Stomach (tissue), 9 donors: ENCODE results near the gene PSMB7. TPM values are rescaled to one million over a fixed set of nuclear protein-coding genes. Genes with fewer than 3 reads are reported as not detected.

ENCODE experiments used
- DNase-seq, 2 donors: peaks; one replicate each; pipeline versions ENCODE4 v3.0.0 to v3.0.0-alpha.2; 2013 to 2019
- H3K27ac ChIP-seq, 5 donors: fragments of 200-600 bp in 4 of 5; sonication (generic) in 4 of 5; one replicate each; pipeline ENCODE4 v1.5.1; 2013 to 2019; ENCODE audit warnings: mild to moderate bottlenecking in 1 of 5, moderate library complexity in 1 of 5
- H3K27me3 ChIP-seq, 3 donors: fragments of 200-600 bp; sonication (generic); one replicate each; pipeline ENCODE4 v1.5.1; 2017 to 2019; ENCODE audit warnings: mixed run types in 1 of 3
- H3K36me3 ChIP-seq, 4 donors: fragments of 200-600 bp; sonication (generic); 1 replicate in 3 of 4; 2 replicates in 1 of 4; pipeline ENCODE4 v1.5.1; 2016 to 2019
- H3K4me1 ChIP-seq, 4 donors: fragments of 200-600 bp; sonication (generic); one replicate each; pipeline ENCODE4 v1.5.1; 2016 to 2019
- H3K4me3 ChIP-seq, 4 donors: fragments of 200-600 bp; sonication (generic) in 3 of 4; one replicate each; pipeline ENCODE4 v1.5.1; 2016 to 2019; ENCODE audit warnings: mild to moderate bottlenecking in 1 of 4
- H3K9me3 ChIP-seq, 4 donors: fragments of 200-600 bp; sonication (generic); one replicate each; pipeline ENCODE4 v1.5.1; 2016 to 2019
- CTCF ChIP-seq, 7 experiments: fragments of 450-650 bp in 4 of 7; fragments of 200-600 bp in 3 of 7; sonication (generic) in 3 of 7; IDR thresholded peaks; one replicate each; pipeline ENCODE4 v1.5.1; 2016 to 2019; ENCODE audit warnings: antibody characterized with exemption in 7 of 7, control low read depth in 2 of 7, mild to moderate bottlenecking in 1 of 7
- EP300 ChIP-seq: sonication (generic); formaldehyde crosslinking; IDR thresholded peaks from one replicate; pipeline ENCODE4 v1.6.1; 2017; ENCODE audit warnings: antibody characterized with exemption
- POLR2A ChIP-seq, 4 donors: fragments of 450-650 bp; IDR thresholded peaks; one replicate each; pipeline ENCODE4 v1.6.1; 2016; ENCODE audit warnings: antibody characterized with exemption in 4 of 4, control low read depth in 2 of 4, mild to moderate bottlenecking in 1 of 4, moderate library complexity in 1 of 4
- POLR2AphosphoS5 ChIP-seq, 3 donors: sonication (generic); formaldehyde crosslinking; IDR thresholded peaks; one replicate each; pipeline ENCODE4 v1.6.1; 2016; ENCODE audit warnings: antibody characterized with exemption in 3 of 3
- WGBS, 5 donors: extraction: QIAGEN DNeasy Blood & Tissue Kit in 3 of 5; methylation state at CpG; one replicate each; pipeline versions ENCODE4 v1.1.5 to v1.1.7; 2013 to 2018; 5-methylcytosine and 5-hydroxymethylcytosine counted together
- intact Hi-C: fragments of 100-400 bp; cut with DNase I; formaldehyde crosslinking; loops from one replicate; pipeline ENCODE4 v1.15.1; 2023; ENCODE audit warnings: low total_unique reads
- polyA plus RNA-seq, 3 donors: library from polyadenylated mRNA; stranded (reverse); fragments of 200-250 nt; gene quantifications; one replicate each; pipeline ENCODE4 v1.2.3, GENCODE V29; 2013
- total RNA-seq, 5 donors: library from RNA; depleted of rRNA; stranded (reverse); fragments of >200 nt; gene quantifications; one replicate each; pipeline versions ENCODE4 v1.1.0 to v1.2.3, GENCODE V29; 2014 to 2016
- donor health status: healthy with polysubstance abuse.
- donor health status: Bipolar disorder and iron deficiency.
- donor health status: healthy.

PSMB7 gene
- total and polyA plus RNA-seq, 8 donors = 4.9 to 213 (median 118) TPM

DNA sequence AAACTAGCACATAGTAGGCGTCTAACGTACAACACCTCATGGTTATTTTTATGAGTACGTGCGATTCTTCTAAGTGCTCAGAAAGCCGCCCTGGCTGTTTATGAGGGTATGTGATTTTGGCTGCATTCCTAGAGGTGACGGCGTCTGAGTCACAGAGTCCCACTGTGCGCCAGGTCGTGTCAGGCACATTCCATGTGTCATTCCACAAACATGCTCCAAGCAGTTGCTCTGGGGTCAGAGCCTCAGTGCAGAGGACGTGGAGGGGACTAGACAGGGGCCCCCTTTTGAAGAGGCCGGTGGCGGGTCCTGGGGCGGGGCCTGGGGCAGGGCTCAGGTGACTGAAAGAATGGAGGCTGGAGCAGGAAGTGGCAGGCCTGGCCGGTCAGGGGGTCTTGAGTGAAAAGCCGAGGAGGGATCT lies 105.6 kb downstream of the PSMB7 start:
- H3K4me3 ChIP-seq = no peak overlapping the region
- WGBS, 5 donors = 71 to 85% (median 82%) methylated on average over 13 to 15 of the region's 15 CpGs
- peaks cover 9 to 86% (median 53%) of the 10 kb centered on the region in 4 donors for H3K36me3 ChIP-seq
- no peak for DNase-seq
- H3K27ac ChIP-seq = peak overlapping the region in 3 of 5 donors; percentile 7 to 58 (median 46)
- intact Hi-C loops = no loop called here
- no peaks in the 10 kb centered on the region for H3K27me3 ChIP-seq
- no peaks in the 10 kb centered on the region for H3K9me3 ChIP-seq
- peak in 2 of 3 donors; percentile 21 to 62 for TF ChIP-seq POLR2AphosphoS5 (IDR thresholded peaks at IDR 0.05)
- no peak for TF ChIP-seq CTCF (IDR thresholded peaks at IDR 0.05)
- TF ChIP-seq POLR2A (IDR thresholded peaks at IDR 0.05) = no peak
- H3K4me1 ChIP-seq = peaks cover 0 to 24% (median 0%) of the 10 kb centered on the region in 4 donors

- DNase-seq = no peak
- H3K27ac ChIP-seq = peak overlapping the region in 3 of 5 donors; percentile 27 to 58 (median 34)
- H3K36me3 ChIP-seq = peaks cover 8 to 86% (median 53%) of the 10 kb centered on the region in 4 donors
- H3K9me3 ChIP-seq = no peaks in the 10 kb centered on the region
- WGBS, 5 donors = 93 to 96% (median 94%) methylated on average over 14 to 21 of the region's 21 CpGs
- no peaks in the 10 kb centered on the region for H3K27me3 ChIP-seq
- TF ChIP-seq EP300 = no peak
- TF ChIP-seq POLR2AphosphoS5 (IDR thresholded peaks at IDR 0.05) = no peak
- no peak for TF ChIP-seq POLR2A (IDR thresholded peaks at IDR 0.05)
- no peak for TF ChIP-seq CTCF (IDR thresholded peaks at IDR 0.05)
- peaks cover 0 to 24% (median 0%) of the 10 kb centered on the region in 4 donors for H3K4me1 ChIP-seq
- intact Hi-C loops = no loop called here
- no peak overlapping the region for H3K4me3 ChIP-seq
Observed at GRCh38 chr9:124308606-124309491, 106.4 kb downstream of the PSMB7 start.

DNA sequence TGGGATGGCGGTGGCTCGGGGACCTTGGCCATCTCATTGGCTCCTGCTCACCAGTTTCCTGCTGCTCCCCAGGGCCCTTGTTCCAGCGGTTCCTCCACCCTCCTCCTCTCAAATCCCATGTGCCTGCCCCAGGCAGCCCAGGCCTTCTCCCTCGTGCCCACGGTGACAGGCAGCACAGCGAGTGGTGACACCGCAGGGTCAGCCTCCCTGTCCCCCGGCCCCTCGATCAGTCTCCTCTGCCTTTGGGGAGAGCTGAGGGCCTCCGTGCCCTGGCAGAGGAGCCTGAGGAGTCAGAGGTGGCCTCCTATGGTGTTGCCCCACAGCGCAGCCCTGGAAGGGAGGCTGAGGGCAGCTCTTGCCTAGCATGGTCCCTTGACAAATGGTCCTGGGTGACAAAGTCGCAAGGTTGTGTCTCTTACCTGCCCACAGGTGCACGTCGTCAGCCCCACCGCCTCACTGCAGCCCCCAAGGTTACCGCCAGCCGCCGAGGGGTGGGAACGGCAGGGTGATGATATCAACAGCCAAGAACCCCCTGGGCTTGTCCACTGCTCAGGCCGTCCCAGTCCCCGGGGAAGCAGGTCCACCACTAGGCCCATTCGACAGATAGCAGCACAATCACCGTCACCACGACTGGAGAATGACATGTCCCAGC lies 107.7 kb downstream of the PSMB7 start:
- H3K27ac ChIP-seq = peak overlapping the region in 2 of 5 donors; percentile 9 to 20
- no peaks in the 10 kb centered on the region for H3K9me3 ChIP-seq
- TF ChIP-seq EP300 = no peak
- no peak for TF ChIP-seq POLR2AphosphoS5 (IDR thresholded peaks at IDR 0.05)
- TF ChIP-seq CTCF (IDR thresholded peaks at IDR 0.05) = no peak
- peaks cover 0 to 24% (median 0%) of the 10 kb centered on the region in 4 donors for H3K4me1 ChIP-seq
- 89 to 92% (median 89%) methylated on average over 18 to 24 of the region's 24 CpGs for WGBS, 5 donors
- DNase-seq = no peak
- no peak overlapping the region for H3K4me3 ChIP-seq
- H3K36me3 ChIP-seq = peaks cover 18 to 86% (median 53%) of the 10 kb centered on the region in 4 donors
- intact Hi-C loops = no loop called here
- H3K27me3 ChIP-seq = no peaks in the 10 kb centered on the region

- TF ChIP-seq EP300 (no peak), CTCF (IDR thresholded peaks at IDR 0.05) (no peak), POLR2AphosphoS5 (IDR thresholded peaks at IDR 0.05) (peak in 1 of 3 donors; percentile 15), POLR2A (IDR thresholded peaks at IDR 0.05) (no peak)
- H3K36me3 ChIP-seq = peaks cover 19 to 83% (median 58%) of the 10 kb centered on the region in 4 donors
- H3K4me3 ChIP-seq = no peak overlapping the region
- 67 to 83% (median 83%) methylated on average over 13 of the region's 13 CpGs for WGBS, 5 donors
- peak overlapping the region in 2 of 5 donors; percentile 17 to 26 for H3K27ac ChIP-seq
- H3K27me3 ChIP-seq = no peaks in the 10 kb centered on the region
- H3K4me1 ChIP-seq = peaks cover 0 to 24% (median 0%) of the 10 kb centered on the region in 4 donors
- no peak for DNase-seq
- intact Hi-C loops = no loop called here
- no peaks in the 10 kb centered on the region for H3K9me3 ChIP-seq
Observed at GRCh38 chr9:124306098-124306735, 109.0 kb downstream of the PSMB7 start.
